ENCODE measurements around the gene ANO2. TPM values are rescaled to one million over a fixed set of nuclear protein-coding genes. Genes with fewer than 3 reads are reported as not detected.

Gene ANO2
- total RNA-seq, 4 donors from 2014 or later = 2.0 to 9.8 (median 4.9) TPM

GRCh38 chr12:5987573-5987972 lies 42.5 kb upstream of the ANO2 start:
- Histone ChIP-seq H3K4me3 (no peak overlapping the region), H3K27ac (no peak overlapping the region), H3K9me3 (no peaks in the 10 kb centered on the region), H3K27me3 (no peaks in the 10 kb centered on the region), H3K4me1 (peaks cover 0 to 3% of the 10 kb centered on the region in 2 donors), H3K36me3 (peaks cover 0 to 1% of the 10 kb centered on the region in 2 donors)
- ATAC-seq (no peak), DNase-seq (no peak)
- TF ChIP-seq, protein P1, sequence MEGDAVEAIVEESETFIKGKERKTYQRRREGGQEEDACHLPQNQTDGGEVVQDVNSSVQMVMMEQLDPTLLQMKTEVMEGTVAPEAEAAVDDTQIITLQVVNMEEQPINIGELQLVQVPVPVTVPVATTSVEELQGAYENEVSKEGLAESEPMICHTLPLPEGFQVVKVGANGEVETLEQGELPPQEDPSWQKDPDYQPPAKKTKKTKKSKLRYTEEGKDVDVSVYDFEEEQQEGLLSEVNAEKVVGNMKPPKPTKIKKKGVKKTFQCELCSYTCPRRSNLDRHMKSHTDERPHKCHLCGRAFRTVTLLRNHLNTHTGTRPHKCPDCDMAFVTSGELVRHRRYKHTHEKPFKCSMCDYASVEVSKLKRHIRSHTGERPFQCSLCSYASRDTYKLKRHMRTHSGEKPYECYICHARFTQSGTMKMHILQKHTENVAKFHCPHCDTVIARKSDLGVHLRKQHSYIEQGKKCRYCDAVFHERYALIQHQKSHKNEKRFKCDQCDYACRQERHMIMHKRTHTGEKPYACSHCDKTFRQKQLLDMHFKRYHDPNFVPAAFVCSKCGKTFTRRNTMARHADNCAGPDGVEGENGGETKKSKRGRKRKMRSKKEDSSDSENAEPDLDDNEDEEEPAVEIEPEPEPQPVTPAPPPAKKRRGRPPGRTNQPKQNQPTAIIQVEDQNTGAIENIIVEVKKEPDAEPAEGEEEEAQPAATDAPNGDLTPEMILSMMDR (IDR thresholded peaks at IDR 0.05 in 4 of 5, conservative IDR thresholded peaks at IDR 0.05 in 1 of 5) = no peak
- TF ChIP-seq POLR2A (IDR thresholded peaks at IDR 0.05) = no peak
- in situ Hi-C loops (cut with MboI; ENCODE audit: low sequenced_read_pairs in 4 of 4) (loop anchor here (5.0 to 25.0 kb wide), 6 partner anchors 55 to 300 kb away; no protein-coding TSS in a partner anchor), intact Hi-C loops (cut with DNase I; ENCODE audit: low total_unique reads) (loop anchor here (10.0 kb wide), 1 partner anchor 207 kb away; no protein-coding TSS in a partner anchor)

DNA sequence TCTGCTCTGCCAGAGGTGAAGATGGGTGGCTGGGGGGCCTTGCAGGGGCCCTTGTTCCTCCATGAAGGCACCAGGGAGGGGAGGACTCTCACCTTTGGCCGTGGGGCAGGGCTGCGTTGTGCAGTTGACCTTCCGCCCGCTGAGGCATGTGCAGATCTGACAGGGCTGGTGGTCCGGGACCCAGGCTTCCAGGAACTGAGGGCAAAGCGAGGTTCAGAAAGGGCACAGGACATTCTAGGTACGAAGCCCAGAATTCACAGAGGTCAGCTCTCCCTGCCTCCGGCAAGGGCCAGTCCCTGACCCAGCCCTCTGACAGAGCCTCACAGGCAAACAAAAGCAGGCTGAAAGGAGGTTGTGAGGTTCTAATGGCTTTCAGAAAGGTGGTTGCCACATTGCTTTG lies 40.4 kb upstream of the ANO2 start:
- Histone ChIP-seq H3K9me3 (no peaks in the 10 kb centered on the region), H3K36me3 (no peaks in the 10 kb centered on the region), H3K4me1 (peaks cover 0 to 3% of the 10 kb centered on the region in 2 donors), H3K27me3 (no peaks in the 10 kb centered on the region), H3K27ac (no peak overlapping the region), H3K4me3 (no peak overlapping the region)
- in situ Hi-C loops (cut with MboI; ENCODE audit: low sequenced_read_pairs in 4 of 4) (loop anchor here (5.0 to 25.0 kb wide), 6 partner anchors 57 to 302 kb away; no protein-coding TSS in a partner anchor), intact Hi-C loops (cut with DNase I; ENCODE audit: low total_unique reads) (loop anchor here (10.0 kb wide), 1 partner anchor 209 kb away; no protein-coding TSS in a partner anchor)
- no peak for DNase-seq
- no peak for TF ChIP-seq POLR2A (IDR thresholded peaks at IDR 0.05)
- TF ChIP-seq, protein P1 (IDR thresholded peaks at IDR 0.05 in 4 of 5, conservative IDR thresholded peaks at IDR 0.05 in 1 of 5) = no peak
- ATAC-seq = no peak

- in situ Hi-C loops (cut with MboI; ENCODE audit: low sequenced_read_pairs in 4 of 4) = loop anchor here (5.0 to 25.0 kb wide), 6 partner anchors 57 to 302 kb away; no protein-coding TSS in a partner anchor
- no peaks in the 10 kb centered on the region for H3K36me3 ChIP-seq
- H3K27ac ChIP-seq = no peak overlapping the region
- intact Hi-C loops (cut with DNase I; ENCODE audit: low total_unique reads) = loop anchor here (10.0 kb wide), 1 partner anchor 210 kb away; no protein-coding TSS in a partner anchor
- TF ChIP-seq, protein P1 (IDR thresholded peaks at IDR 0.05 in 4 of 5, conservative IDR thresholded peaks at IDR 0.05 in 1 of 5) = no peak
- TF ChIP-seq POLR2A (IDR thresholded peaks at IDR 0.05) = no peak
- ATAC-seq (no peak), DNase-seq (no peak)
- no peak overlapping the region for H3K4me3 ChIP-seq
- H3K27me3 ChIP-seq = no peaks in the 10 kb centered on the region
- H3K9me3 ChIP-seq = no peaks in the 10 kb centered on the region
- peaks cover 0 to 3% of the 10 kb centered on the region in 2 donors for H3K4me1 ChIP-seq
These were observed 39.8 kb upstream of the ANO2 start for GRCh38 chr12:5984873-5985272.

- intact Hi-C loops (cut with DNase I; ENCODE audit: low total_unique reads) (loop anchor here (10.0 kb wide), 1 partner anchor 213 kb away; no protein-coding TSS in a partner anchor), in situ Hi-C loops (cut with MboI; ENCODE audit: low sequenced_read_pairs in 4 of 4) (loop anchor here (10.0 to 25.0 kb wide), 3 partner anchors 63 to 305 kb away; no protein-coding TSS in a partner anchor)
- Histone ChIP-seq H3K4me3 (no peak overlapping the region), H3K9me3 (no peaks in the 10 kb centered on the region), H3K27me3 (no peaks in the 10 kb centered on the region), H3K36me3 (no peaks in the 10 kb centered on the region), H3K27ac (no peak overlapping the region), H3K4me1 (no peaks in the 10 kb centered on the region)
- DNase-seq = no peak
- no peak for ATAC-seq
- TF ChIP-seq POLR2A (IDR thresholded peaks at IDR 0.05) = no peak
- TF ChIP-seq, protein P1 (IDR thresholded peaks at IDR 0.05 in 4 of 5, conservative IDR thresholded peaks at IDR 0.05 in 1 of 5) = no peak
These were observed 37.0 kb upstream of the ANO2 start for GRCh38 chr12:5982106-5982505.
